SJSA1 (cell line): ENCODE data around the gene KNSTRN. TPM values are rescaled to one million over a fixed set of nuclear protein-coding genes. Genes with fewer than 3 reads are reported as not detected.

Experiments used
- DNase-seq, 2 experiments: peaks; one replicate each; pipeline ENCODE4 v3.0.0-alpha.2; 2015 to 2020; ENCODE audit warnings: low spot score in 2 of 2, low read depth in 1 of 2
- H3K27ac ChIP-seq: fragments of 250-450 bp; sonication (Bioruptor Pico); 2 replicates; pipeline ENCODE4 v1.5.1; 2020; ENCODE audit warnings: mild to moderate bottlenecking, moderate library complexity
- H3K27me3 ChIP-seq: fragments of 250-450 bp; sonication (Bioruptor Pico); replicated peaks from 2 replicates; pipeline ENCODE4 v1.5.1; 2020; ENCODE audit warnings: mild to moderate bottlenecking, moderate library complexity
- H3K36me3 ChIP-seq: fragments of 250-450 bp; sonication (Bioruptor Pico); 2 replicates; pipeline ENCODE4 v1.5.1; 2020; ENCODE audit warnings: mild to moderate bottlenecking
- H3K4me1 ChIP-seq: fragments of 250-450 bp; sonication (Bioruptor Pico); replicated peaks from 2 replicates; pipeline ENCODE4 v1.6.1; 2021; ENCODE audit warnings: mild to moderate bottlenecking
- H3K4me3 ChIP-seq: fragments of 250-450 bp; sonication (Bioruptor Pico); 2 replicates; pipeline ENCODE4 v1.5.1; 2020; ENCODE audit warnings: mild to moderate bottlenecking
- H3K9me3 ChIP-seq: fragments of 250-450 bp; sonication (Bioruptor Pico); replicated peaks from 2 replicates; pipeline ENCODE4 v1.5.1; 2020; ENCODE audit warnings: mild to moderate bottlenecking
- total RNA-seq: library from RNA; depleted of rRNA; stranded (reverse); fragments of >200 nt; shearing (Covaris generic); gene quantifications from 2 replicates; pipeline ENCODE4 v1.2.3, GENCODE V29; 2014

Gene KNSTRN
- total RNA-seq, 1 experiment from 2014 or later: 96.6 TPM

DNA sequence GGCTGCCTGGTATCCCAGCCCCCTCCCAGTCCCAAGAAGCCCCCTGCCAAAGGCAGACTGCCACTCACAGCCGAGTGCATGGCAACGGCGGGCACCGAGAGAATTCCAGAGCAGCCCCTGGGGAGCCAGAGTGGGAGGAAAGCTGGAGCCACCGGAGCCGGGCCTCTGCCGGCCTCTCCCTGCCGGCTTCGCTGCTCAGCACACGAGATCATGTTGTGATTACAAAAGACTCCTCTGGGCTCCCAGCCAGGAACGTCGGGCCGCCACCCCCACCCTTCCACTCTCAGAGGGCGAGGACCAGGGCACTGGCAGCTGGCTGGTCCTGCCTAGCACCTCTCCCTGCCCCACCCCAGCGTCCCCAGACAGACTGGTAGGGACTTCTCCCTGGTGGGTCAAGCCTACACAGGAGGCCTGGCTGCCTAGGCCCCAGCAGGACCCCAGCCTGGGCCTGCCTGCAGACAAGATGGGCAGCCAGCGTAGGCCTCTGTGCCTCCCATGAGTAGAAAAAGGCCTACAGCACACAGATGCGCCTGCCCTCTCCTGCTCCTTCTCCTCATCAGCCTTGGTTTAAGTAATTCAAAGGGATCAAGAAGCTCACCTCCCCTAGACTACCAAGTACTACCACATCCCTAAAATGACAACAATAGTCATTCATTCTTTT is 41.7 kb upstream of the KNSTRN start, which contains the start of gene CCDC9B:
CCDC9B (minus strand) TSS at position 200 of the 661 bp plus-strand sequence; CDS start at position 80, 120 bp downstream.
- peak; percentile 93 to 94 for DNase-seq
- H3K4me1 ChIP-seq: peaks cover 88% of the 10 kb centered on the region
- peak within 1 kb of the TSS; percentile 97 for H3K27ac ChIP-seq

DNA sequence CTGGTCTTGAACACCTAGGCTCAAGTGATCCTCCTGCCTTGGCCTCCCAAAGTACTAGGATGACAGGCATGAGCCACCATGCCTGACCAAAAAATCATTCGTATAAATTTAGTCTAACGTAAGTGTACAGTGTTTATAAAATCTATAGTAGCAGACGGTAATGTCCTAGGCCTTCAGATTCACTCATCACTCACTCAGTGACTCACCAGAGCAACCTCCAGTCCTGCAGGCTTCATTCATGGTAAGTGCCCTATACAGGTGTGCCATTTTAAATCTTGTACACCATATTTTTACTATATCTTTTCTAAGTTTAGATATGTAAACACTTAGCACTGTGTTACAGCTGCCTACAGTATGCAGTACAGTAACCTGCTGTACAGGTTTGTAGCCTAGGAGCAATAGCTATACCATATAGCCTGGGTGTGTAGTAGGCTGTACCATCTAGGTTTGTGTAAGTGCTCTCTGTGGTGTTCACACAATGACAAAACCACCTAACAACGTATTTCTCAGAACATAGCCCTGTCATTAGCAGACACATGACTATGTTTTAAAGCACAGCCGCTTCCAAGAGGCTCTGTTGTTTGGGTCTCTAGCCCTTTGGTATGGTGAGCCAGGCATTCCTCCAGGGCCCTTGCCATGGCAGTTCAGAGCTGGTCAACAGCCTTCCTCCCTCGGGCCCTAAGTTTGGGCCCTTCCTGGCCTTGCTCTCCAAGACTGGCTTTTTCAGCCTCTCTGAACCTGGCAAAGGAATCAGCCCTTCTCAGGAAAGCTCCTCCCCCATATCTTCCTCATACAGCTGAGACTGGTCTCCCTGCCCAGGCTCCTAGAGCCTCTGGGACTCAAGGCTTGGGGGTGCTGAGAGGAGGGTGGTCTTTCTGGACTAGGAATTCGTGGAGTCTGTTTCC is 39.9 kb upstream of the KNSTRN start:
- Histone ChIP-seq H3K27ac (peak overlapping the region; percentile 97), H3K4me1 (peaks cover 70% of the 10 kb centered on the region), H3K36me3 (peaks cover 25% of the 10 kb centered on the region), H3K4me3 (no peak overlapping the region), H3K27me3 (no peaks in the 10 kb centered on the region), H3K9me3 (no peaks in the 10 kb centered on the region)
- DNase-seq: no peak

More for the DNA sequence above, 41.7 kb upstream of the KNSTRN start, which contains the start of gene CCDC9B:
- peak within 1 kb of the TSS; percentile 49 for H3K4me3 ChIP-seq
- no peaks in the 10 kb centered on the region for H3K27me3 ChIP-seq
- peaks cover 43% of the 10 kb centered on the region for H3K36me3 ChIP-seq
- H3K9me3 ChIP-seq: no peaks in the 10 kb centered on the region

DNA sequence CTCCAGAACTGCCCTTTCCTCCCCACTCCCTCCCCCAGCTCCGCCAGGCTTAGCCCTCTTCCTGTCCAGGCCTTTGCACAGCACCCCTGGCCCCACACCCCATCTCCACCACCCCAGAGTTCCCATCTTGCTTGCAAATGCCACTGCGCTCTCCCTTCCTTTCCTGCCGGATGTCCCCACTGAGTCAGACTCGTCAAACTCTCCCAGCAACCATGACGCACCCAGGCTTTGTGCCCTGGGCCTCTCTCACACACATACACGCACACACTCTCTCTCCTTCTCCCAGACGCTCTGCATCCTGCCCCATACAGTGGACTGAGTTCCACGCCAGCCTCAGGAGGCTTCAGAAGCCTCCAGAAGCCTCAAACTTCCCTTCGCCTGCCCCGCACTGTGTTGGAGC is 39.0 kb upstream of the KNSTRN start:
- H3K4me1 ChIP-seq: peaks cover 62% of the 10 kb centered on the region
- H3K27me3 ChIP-seq: no peaks in the 10 kb centered on the region
- H3K9me3 ChIP-seq: no peaks in the 10 kb centered on the region
- no peak overlapping the region for H3K4me3 ChIP-seq
- H3K27ac ChIP-seq: peak overlapping the region; percentile 85
- peak; percentile 92 to 97 for DNase-seq
- H3K36me3 ChIP-seq: peaks cover 17% of the 10 kb centered on the region

DNA sequence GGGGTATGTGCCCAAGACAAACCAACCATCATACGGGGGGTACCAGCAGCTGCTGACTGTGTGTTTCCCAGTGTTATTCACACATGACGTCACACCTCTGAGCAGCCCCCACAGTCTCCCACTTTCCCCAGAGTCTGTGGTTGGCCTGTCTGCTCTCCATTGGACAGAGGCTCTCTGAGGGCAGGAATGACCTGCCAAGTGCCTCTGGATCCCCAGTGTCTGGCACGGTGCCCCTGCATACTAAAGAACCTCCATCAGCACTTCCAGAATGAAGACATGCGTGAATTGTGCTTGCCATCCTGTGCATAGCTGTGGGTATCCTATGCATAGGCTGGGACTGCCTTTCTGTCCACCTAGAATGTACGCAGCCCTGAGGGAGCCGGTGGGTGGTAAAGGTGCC is 38.3 kb upstream of the KNSTRN start:
- H3K4me1 ChIP-seq: peaks cover 57% of the 10 kb centered on the region

DNA sequence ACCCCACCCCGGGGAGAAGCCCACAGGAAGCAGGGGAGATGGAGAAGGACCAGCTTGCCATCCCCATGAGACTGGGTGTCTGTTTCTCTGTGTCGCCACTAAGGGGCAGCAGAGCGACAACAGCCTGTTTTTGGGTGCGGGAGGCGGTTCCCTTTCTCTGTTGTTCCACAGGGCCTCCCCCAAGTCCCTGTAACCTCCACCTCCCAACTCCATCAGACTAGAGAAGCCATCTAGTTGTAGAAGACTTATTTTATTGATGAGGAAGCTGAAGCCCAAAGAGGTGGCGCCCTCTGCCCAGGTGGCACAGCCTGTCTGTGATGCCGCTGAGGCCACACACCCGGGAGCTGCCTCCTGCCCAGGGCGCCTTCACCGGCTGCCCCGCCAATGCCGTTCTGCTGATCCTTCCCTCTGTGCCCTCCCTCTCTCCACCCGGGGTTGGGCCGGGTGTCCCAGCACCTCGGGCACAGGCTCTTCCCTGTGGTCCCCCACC is 37.8 kb upstream of the KNSTRN start:
- Histone ChIP-seq H3K4me1 (peaks cover 53% of the 10 kb centered on the region), H3K27me3 (no peaks in the 10 kb centered on the region), H3K27ac (peak overlapping the region; percentile 85; the same call in 1 of the 2 replicates), H3K9me3 (no peaks in the 10 kb centered on the region), H3K4me3 (no peak overlapping the region), H3K36me3 (peaks cover 9% of the 10 kb centered on the region)
- peak; percentile 69 to 73 for DNase-seq

More for the DNA sequence above, 38.3 kb upstream of the KNSTRN start:
- H3K27ac ChIP-seq: peak overlapping the region; percentile 85
- no peak overlapping the region for H3K4me3 ChIP-seq
- H3K27me3 ChIP-seq: no peaks in the 10 kb centered on the region
- no peak for DNase-seq
- no peaks in the 10 kb centered on the region for H3K9me3 ChIP-seq
- peaks cover 14% of the 10 kb centered on the region for H3K36me3 ChIP-seq

DNA sequence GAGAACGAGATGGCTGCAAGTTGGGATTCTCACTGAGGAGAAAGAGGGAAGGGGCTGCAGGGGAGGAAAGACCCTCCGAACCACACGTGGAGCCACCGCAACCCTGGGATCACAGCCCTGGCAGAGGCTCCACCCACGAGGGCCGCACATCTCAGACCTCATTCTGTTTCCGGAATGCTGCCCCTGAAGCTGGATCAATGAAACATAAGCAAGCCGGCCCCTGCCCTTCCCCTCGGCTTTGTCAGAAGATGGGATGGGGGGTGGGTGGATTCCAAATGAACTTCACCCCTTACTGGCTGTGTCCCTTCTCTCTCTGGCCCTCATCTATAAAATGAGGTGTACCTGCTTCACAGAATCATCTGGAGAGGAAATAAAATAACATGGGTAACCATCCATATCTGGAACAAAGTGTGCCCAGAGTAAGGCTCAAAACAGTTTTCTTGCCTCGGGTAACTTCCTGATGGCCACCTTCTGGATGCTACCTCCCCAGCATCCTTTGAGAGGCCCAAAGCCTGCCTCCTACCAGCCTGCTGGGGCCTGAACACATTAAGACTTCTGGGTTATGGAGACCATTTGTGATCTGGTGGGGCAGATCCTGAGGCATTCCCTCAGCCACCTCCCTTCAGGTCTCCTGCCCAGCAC is 37.2 kb upstream of the KNSTRN start:
- DNase-seq: no peak
- no peaks in the 10 kb centered on the region for H3K27me3 ChIP-seq
- no peak overlapping the region for H3K27ac ChIP-seq
- H3K36me3 ChIP-seq: peaks cover 2% of the 10 kb centered on the region
- H3K4me3 ChIP-seq: no peak overlapping the region
- H3K4me1 ChIP-seq: peaks cover 46% of the 10 kb centered on the region
- H3K9me3 ChIP-seq: no peaks in the 10 kb centered on the region

DNA sequence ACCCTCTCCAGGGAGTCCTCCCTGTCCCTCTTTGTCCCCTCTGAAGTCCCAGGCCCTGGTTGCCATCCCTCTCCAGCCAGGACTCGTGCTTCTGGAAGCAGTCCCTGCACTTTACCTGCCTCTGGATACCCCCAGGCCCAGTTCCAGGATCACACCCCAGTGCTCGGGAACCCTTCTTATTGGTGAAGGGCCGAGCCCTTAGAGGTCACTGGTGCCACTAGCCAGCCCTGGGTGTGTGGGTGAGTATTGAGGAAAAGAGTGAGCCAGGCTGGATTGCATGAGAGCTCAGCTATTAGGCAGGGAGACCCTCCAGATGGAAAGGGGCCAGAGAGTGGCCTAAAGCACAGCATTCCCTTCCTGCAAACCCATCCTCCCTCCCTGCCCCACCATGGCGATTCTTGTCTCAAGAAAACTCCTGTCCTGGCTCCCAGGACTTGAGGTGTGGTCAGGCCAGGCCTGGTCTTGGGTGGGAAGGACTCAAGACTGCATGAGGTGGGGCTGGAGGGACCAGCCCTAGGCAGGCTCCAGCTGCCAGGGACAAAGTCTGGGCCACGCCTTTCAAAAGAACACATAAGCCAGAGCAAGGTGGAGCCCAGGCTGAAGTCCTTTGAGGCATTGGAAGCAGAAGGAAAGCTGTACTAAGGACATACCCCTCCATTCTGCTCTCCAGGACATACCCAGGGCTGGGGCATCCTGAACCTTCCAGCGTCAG is 36.5 kb upstream of the KNSTRN start:
- Histone ChIP-seq H3K9me3 (no peaks in the 10 kb centered on the region), H3K4me1 (peaks cover 39% of the 10 kb centered on the region), H3K27me3 (no peaks in the 10 kb centered on the region), H3K4me3 (no peak overlapping the region), H3K27ac (no peak overlapping the region), H3K36me3 (no peaks in the 10 kb centered on the region)
- no peak for DNase-seq

DNA sequence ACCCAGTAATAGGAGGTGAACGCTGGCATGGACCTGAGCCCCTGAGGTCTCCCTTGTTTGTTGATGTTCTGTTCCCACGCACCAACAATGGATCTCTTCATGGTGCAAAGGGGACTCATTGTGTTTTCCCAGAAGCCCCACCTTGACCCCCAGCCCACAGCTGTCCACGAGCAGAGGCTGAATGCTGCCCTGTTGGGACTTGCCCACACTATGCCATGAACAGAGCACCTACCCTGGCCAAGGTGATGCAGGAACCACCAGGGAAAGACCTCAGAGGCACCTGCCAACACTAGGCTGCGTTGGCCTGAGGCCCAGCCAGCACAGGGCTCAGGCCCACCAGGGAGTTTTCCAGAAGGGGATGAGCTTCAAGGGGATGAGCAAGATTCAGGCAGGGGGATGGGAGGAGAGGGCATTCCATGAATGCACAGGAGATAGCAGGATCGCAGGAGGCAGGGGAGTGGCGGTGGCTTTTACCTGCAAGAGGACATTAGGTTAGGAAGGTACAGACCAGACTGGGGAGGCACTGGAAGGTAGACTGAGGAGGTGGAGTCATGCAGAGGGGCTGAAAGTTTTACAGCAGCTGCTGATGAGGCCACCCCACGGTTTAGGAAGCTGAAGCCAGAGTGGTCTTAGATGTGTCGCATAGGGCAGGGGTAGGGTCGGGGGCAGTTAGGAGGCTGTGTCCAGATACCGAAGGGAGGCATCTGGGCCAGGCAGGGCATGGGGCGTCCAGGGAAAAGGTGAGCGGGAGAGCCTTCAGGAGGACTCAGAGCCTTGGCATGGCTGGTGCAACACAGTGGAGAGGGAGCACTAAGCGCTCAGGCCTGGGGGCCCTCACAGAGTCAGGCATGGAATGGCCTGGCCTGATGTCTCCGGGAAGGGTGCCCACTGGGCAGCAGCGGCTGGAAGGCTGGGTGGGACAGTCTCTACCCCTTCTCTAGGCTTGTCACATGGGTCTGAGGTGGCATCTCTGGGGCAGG is 35.7 kb upstream of the KNSTRN start:
- no peak overlapping the region for H3K27ac ChIP-seq
- DNase-seq: no peak
- no peaks in the 10 kb centered on the region for H3K27me3 ChIP-seq
- H3K36me3 ChIP-seq: no peaks in the 10 kb centered on the region
- no peak overlapping the region for H3K4me3 ChIP-seq
- H3K9me3 ChIP-seq: no peaks in the 10 kb centered on the region
- peaks cover 31% of the 10 kb centered on the region for H3K4me1 ChIP-seq

DNA sequence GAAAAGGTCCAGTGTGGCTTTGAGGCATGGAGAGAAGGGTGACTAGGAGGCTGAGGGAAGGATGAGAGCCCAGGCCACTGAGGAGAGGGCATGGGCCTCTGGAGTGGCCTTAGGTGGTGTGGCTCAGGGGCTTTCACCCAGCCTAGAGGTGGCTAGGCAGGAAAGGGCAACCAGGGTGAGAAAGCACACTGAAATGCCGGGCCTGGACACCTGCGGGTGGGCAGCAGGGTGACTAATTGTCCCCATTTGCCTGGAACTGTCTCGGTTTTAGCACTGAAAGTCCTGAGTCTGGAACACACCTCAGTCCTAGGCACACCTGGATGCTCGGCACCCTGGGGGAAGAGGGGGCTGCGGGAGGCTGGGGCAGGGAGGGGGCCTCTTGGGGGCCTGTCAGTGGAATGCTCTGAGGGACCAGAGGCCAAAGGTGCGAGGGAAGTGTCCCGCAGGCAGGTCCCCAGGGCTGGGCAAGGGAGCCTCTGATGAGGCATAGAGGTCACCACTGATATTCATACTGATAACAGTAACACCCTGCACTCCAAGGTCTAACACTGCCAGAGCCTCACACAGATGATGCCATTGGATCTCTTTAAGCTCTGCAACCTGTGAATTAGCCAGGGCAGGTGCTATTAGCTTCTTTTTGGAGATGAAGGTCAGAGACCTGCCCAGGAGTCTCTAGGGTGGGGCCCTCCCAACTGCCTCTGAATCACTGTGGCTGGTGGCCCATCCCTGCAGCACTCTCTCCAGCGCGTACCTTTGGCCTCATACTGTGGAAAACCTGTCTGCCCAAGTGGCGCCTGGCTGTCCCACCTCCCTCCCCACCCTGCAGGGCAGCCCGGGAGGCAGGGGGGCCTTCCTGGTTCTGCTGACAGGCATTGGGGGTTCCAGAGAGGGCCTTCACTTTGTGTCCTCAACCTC is 34.7 kb upstream of the KNSTRN start:
- no peak for DNase-seq
- no peaks in the 10 kb centered on the region for H3K27me3 ChIP-seq
- no peaks in the 10 kb centered on the region for H3K9me3 ChIP-seq
- H3K4me1 ChIP-seq: peaks cover 21% of the 10 kb centered on the region
- no peak overlapping the region for H3K27ac ChIP-seq
- H3K36me3 ChIP-seq: no peaks in the 10 kb centered on the region
- no peak overlapping the region for H3K4me3 ChIP-seq

DNA sequence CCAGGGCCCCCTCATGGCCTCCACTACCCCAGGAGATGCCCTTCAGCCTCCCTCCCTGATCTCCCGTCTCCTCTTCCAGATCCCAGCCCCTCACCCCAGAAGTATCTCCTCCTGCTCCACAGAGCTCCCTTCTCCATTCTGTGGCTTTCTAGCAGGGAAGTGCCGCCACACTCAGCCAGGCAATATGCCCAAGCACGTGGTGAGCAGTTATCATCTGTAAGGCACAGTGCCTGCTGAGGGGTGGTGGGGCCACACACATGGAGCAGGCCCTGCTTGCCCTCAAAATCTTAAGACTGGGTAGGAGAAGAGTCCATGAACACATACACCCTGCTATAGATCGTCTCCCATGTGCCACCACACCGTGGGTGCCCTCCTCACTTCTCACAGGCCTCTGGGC is 34.0 kb upstream of the KNSTRN start:
- Histone ChIP-seq H3K36me3 (no peaks in the 10 kb centered on the region), H3K4me3 (no peak overlapping the region), H3K9me3 (no peaks in the 10 kb centered on the region), H3K27me3 (no peaks in the 10 kb centered on the region), H3K27ac (no peak overlapping the region), H3K4me1 (peaks cover 15% of the 10 kb centered on the region)
- no peak for DNase-seq

DNA sequence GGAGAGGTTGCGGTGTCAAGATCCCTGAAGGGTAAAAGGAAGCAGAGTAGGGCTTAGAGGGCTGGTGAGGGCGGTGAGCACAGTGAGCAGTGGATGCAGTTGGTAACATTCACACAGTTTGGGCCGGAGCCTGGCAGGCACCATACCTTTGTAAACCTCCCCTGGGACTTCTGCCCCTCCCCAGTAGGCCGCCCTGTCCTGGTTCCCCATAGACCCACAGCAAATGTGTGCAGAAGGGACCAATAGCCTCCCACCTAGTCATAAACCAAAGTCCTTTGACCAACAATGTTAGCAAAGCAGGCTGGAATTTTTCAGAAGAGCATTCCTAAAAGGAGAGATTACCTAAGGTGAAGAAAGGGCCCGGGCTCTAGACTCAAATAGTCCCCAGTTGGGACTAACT is 33.4 kb upstream of the KNSTRN start:
- H3K4me1 ChIP-seq: peaks cover 13% of the 10 kb centered on the region
- no peak overlapping the region for H3K27ac ChIP-seq
- no peak overlapping the region for H3K4me3 ChIP-seq
- H3K9me3 ChIP-seq: no peaks in the 10 kb centered on the region
- DNase-seq: no peak
- no peaks in the 10 kb centered on the region for H3K36me3 ChIP-seq
- H3K27me3 ChIP-seq: no peaks in the 10 kb centered on the region
